ENCODE data around the gene SV2A.

DNA sequence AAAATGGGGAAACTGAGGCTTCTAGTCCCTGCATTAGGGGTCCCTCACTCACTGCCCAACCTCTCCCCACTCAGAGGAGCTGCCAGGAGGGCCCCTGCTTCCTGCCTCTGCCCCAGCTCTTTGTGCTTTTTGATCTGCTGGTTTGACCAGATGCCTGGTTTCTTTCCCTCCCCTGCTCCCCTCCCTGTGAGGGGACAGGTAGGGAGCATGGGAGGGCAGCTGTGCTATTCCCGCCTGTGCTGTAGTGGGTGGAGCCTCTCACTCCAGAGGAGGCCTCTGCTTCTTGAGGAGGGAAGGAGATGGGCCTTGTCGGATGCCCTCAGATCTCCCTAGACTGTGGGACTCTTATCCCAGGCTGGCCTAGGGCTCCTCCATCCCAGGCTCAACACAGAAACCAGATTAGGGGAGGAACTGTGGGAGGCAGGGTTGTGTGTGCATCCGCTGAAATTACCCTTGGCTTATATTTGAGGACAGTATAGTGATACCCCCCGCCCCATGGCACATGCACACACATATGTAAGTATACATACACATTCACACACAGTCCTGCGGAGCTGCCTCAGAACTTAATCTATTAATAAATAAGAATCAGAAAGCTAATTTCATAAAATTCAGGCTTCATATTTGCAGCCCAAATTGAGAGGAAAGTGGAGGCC lies 13.7 kb downstream of the SV2A start:
- TF ChIP-seq CTCF (IDR thresholded peaks at IDR 0.05; ENCODE audit: low read length) (no peak), EZH2 (optimal IDR thresholded peaks at IDR 0.05; ENCODE audit: low read depth, low read length) (no peak)

Measured in MM.1S (cell line).